DMS153 (cell line): Measurements from ENCODE around the gene ITGA4.

Experiments
- DNase-seq: peaks from one replicate; lab custom pipeline; 2025; lab: John Stamatoyannopoulos, UW

The ITGA4 gene

GRCh38 chr2:181458871-181459270 lies 1.7 kb downstream of the ITGA4 start:
- no peak for DNase-seq

DNA sequence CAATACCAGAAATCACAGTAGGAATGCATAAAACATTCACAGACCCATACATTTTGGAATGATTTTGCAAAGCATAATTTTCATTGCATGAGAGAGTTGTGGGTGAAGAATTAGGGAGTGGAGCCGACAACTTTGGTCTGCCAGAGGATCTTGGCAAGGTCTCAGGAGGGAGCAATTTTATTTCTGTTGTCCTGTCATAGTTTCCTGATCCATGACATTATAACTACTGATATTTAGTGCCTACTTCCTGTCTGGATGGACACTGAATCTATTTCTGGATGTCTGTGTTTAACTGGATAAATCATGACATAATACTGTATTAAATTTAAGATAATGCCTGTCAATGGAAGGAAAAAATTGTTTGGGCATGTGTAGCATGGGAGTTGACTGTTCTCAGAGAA lies 2.4 kb downstream of the ITGA4 start:
- DNase-seq: no peak

GRCh38 chr2:181461056-181461997 lies 4.1 kb downstream of the ITGA4 start:
- no peak for DNase-seq

GRCh38 chr2:181462033-181462432 lies 4.8 kb downstream of the ITGA4 start:
- no peak for DNase-seq

GRCh38 chr2:181463588-181463987 lies 6.4 kb downstream of the ITGA4 start:
- DNase-seq: no peak

GRCh38 chr2:181464966-181465365 lies 7.8 kb downstream of the ITGA4 start:
- DNase-seq: no peak

DNA sequence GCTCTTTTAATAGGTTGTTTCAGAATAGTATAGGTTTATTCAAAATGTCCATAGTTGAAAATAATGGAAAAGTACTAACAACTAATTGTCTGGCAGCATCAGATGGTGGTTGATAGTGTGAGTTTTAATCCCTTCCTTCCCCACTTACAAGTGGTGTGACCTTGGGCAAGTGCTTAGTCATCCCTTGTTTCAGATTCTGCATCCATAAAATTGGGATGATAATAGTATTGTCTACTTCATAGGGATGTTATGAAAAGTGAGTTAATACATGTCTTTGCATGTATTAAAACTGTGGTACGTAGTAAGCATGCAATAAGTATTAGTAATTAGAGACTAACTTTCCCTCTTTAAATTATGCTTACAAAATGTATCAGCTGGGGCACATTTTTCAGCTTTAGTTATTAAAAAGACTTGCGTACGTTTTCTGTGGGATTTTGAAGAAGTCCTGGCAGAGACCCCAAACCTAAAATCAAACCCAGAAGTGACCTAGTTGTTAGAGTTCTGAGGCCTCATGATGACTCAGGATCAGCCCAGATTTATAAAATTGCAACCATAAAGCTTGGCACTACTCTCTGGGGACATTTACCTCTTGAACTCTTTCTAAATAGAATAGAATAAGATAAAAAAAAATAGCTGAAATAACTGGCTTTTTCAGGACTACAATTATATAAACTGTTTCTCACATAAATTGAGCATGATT lies 8.6 kb downstream of the ITGA4 start:
- DNase-seq: no peak

GRCh38 chr2:181466661-181467576 lies 9.7 kb downstream of the ITGA4 start:
- no peak for DNase-seq

DNA sequence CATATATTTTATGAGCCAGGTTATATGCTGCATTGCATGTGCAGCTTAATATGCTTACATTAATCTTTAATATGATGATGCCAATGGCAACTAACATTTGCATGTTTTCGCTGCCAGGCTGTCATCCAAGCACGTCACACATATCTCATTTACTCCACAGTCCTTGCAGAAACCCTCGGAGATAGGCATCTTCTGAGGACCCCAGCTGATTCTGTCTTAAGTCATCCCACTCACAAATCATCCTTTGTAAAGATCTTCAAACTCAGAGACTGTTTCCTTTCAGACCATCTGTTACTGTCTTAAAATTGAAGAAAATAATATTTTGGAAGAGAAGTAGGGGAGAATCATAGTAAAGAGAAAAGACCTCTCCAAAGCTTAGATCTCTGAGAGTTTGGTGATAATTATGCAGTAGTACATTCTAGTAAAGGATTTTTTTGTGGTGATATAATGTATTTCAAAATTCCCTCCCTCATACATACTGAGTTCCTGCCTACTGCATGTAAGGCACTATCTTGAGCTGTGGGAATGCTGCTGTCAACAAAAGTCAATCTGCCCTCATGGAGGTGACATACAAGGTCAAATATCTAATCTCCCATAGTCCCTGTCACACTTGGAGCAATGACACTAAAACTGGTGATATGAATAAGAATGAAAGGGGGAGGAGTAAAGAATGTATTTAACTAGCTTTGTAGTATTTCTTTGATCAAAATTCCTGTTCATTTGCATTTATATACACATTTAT lies 11.0 kb downstream of the ITGA4 start:
- DNase-seq: no peak

- DNase-seq: no peak
Measured at GRCh38 chr2:181468811-181469210, 11.6 kb downstream of the ITGA4 start.

GRCh38 chr2:181471226-181471625 lies 14.0 kb downstream of the ITGA4 start:
- DNase-seq: no peak

DNA sequence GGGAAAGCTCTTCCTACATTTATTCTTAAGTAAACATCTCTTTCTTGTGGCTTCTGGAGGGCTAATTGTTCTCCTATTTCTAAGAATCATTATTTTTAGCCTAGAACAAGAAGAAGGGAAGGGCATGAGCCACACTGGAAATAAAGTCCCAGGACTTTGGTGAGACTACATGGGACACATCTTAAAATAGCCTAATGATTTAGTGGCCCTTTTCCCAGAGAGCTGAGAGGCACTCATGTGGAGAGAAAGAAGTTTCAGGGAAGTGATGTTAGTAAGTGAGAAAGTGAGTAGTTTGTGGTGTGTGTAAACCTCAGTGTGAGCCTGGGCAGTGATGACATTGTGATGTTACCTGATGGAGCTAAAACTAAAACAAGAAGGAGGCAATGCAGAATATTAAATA lies 14.6 kb downstream of the ITGA4 start:
- DNase-seq: no peak

GRCh38 chr2:181472990-181473389 lies 15.8 kb downstream of the ITGA4 start:
- no peak for DNase-seq

DNA sequence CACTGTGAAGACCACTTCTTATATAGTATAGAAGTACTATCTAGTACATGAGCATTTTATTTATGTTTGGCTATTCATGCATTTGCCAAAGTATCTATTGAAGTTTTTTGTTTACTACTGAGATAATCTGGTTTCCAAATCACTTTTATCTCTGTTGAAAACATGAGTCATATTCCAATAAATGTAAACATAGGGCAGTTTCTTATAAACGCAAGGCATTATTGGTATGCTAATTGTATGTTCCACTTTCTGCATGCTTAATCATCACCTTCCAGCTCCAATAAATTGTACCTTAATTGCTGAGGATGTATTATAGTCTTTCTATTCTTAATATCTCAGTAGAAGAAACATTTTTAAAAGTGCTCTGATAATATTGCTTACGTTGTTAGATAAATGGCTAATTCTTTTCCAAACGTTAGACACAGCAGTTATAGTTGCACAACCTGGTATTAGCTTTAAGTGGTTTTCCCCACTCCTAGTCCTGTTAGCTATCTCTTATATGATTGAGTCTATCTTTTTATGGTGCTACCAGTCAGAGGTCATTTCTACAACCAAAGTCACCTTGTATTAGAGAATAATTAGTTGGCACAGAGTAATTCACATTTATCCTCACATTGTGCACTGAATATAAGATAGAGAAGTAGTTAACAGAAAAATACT lies 17.2 kb downstream of the ITGA4 start:
- DNase-seq: no peak

DNA sequence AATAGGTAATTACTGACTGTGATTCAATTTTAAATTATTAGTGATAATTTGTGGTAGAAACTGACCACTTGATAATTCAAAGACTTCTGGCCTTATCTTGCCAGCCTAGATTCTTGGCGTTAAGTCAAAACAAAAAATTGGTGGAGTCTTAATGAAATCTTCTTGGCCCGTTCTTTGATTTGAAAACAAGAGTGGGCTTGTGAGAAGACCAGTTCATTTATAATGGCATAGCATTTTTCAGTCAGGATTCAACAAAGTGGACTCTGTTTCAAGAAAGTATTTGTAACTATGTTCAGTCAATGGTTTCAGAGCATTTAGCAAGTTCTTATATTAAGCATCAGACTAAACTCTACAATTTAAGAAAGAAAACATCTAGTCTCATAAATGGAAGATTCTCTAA lies 26.0 kb downstream of the ITGA4 start:
- no peak for DNase-seq

- peak; percentile 10 for DNase-seq
Measured at GRCh38 chr2:181483876-181484275, 26.7 kb downstream of the ITGA4 start.

- DNase-seq: no peak
Measured at GRCh38 chr2:181484851-181485637, 27.9 kb downstream of the ITGA4 start.

DNA sequence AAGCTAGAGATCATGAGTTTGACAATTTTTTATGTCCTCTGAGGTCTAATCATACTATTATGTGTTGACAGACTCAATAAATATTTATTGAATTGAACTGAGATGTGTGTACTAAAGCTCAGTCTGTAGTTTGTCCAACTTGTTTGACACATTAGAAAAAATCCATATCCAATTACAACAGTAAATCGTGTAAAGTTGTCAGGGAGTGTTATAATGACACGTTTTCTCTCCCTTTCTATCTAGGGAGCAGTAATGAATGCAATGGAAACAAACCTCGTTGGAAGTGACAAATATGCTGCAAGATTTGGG lies 28.4 kb downstream of the ITGA4 start:
- DNase-seq: peak; percentile 22

DNA sequence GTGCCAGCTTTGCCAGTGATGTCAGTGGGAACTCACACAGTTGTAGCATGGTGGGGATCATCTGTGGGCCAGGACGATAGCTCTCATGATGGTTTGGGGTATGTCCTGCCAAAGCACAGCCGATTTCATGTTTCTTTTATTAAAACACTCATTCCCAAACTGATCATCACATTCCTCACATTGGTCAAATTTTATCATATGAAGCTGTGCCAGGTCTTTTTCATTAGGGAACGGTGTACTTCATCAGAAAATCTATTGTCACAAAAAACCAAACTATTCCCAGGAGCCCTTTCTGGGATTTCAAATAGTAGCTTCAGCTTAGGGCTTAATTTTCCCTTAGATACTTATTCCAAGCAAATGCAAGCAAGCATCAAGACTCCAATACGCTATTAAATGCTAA lies 42.0 kb downstream of the ITGA4 start:
- DNase-seq: no peak

GRCh38 chr2:181500201-181500600 lies 43.0 kb downstream of the ITGA4 start:
- DNase-seq: no peak
